ENCODE results near the gene EMILIN1. TPM values are rescaled to one million over a fixed set of nuclear protein-coding genes. Genes with fewer than 3 reads are reported as not detected.

Gene EMILIN1
- total and polyA plus RNA-seq, 2 of the 4 experiments (the other 2 are of a cell fraction), result 26.5 to 95.6 TPM

GRCh38 chr2:27039871-27040270 lies 38.5 kb upstream of the EMILIN1 start:
- no peak overlapping the region for H3K4me2 ChIP-seq (ENCODE audit: low read depth, low read length)
- CTCF ChIA-PET, result no interaction called here
- 100% methylated on average over 1 of the region's 7 CpGs; no CpG with 5 or more reads in 1 of the 2 experiments for WGBS, 2 experiments (ENCODE audit: extremely low coverage in 2 of 2, insufficient read length in 1 of 2)
- TF ChIP-seq RCOR1 (IDR thresholded peaks at IDR 0.05; ENCODE audit: insufficient replicate concordance, low read length) (no peak), CTCF (conservative IDR thresholded peaks at IDR 0.05; ENCODE audit: low read depth, low read length) (no peak), MXI1 (IDR thresholded peaks at IDR 0.05; ENCODE audit: borderline replicate concordance, low read depth, low read length) (no peak), POLR2A (IDR thresholded peaks at IDR 0.05; ENCODE audit: low read depth, low read length) (no peak), MAZ (IDR thresholded peaks at IDR 0.05; ENCODE audit: borderline replicate concordance, low read depth, low read length) (no peak), CHD1 (IDR thresholded peaks at IDR 0.05; ENCODE audit: low read depth, low read length) (no peak), USF2 (IDR thresholded peaks at IDR 0.05; ENCODE audit: low read depth, low read length) (no peak), BHLHE40 (IDR thresholded peaks at IDR 0.05; ENCODE audit: low read depth, low read length) (no peak)
- BruUV-seq (replicated peaks), result no TSS peak
- no peak overlapping the region for H3K23ac ChIP-seq (ENCODE audit: low read depth, low read length)
- no peak overlapping the region for H4K91ac ChIP-seq (ENCODE audit: insufficient read depth, low read depth, low read length)
- no peak overlapping the region for H4K5ac ChIP-seq (ENCODE audit: low read depth, low read length)
- dilution Hi-C loops (cut with HindIII; ENCODE audit: low sequenced_read_pairs, unreplicated experiment) (no loop called here), intact Hi-C loops (cut with micrococcal nuclease) (no loop called here), in situ Hi-C loops (cut with MboI; ENCODE audit: low sequenced_read_pairs) (no loop called here)
- H4K8ac ChIP-seq (ENCODE audit: low read depth in 2 of 2, low read length in 2 of 2), result no peak overlapping the region
- H3K27ac ChIP-seq (ENCODE audit: insufficient read depth, low read length), result no peak overlapping the region
- H3K79me1 ChIP-seq (ENCODE audit: low read depth in 1 of 2, low read length in 2 of 2), result peaks cover 21 to 54% of the 10 kb centered on the region in 2 experiments
- no peak for ATAC-seq (ENCODE audit: low read depth)
- peaks cover 9% of the 10 kb centered on the region for H3K9me1 ChIP-seq (ENCODE audit: insufficient read depth, low read length)
- H3K18ac ChIP-seq (ENCODE audit: low read depth, low read length), result no peak overlapping the region
- no peaks in the 10 kb centered on the region for H3K27me3 ChIP-seq (ENCODE audit: control insufficient read depth, insufficient read depth, low read length)
- H3K56ac ChIP-seq (ENCODE audit: extremely low read depth, insufficient read depth, low read length), result no peak overlapping the region
- no peak overlapping the region for H3K4me3 ChIP-seq (ENCODE audit: insufficient read depth, low read depth, low read length)
- H3K9ac ChIP-seq (ENCODE audit: low read depth, low read length), result no peak overlapping the region
- no peak overlapping the region for H2BK20ac ChIP-seq (ENCODE audit: low read depth, low read length)
- H2AK9ac ChIP-seq (replicated peaks; ENCODE audit: low read depth, low read length, poor library complexity), result no peak overlapping the region
- POLR2A ChIA-PET (ENCODE audit: unreplicated experiment), result no interaction called here
- H2BK15ac ChIP-seq (ENCODE audit: low read depth, low read length), result no peak overlapping the region
- no peak overlapping the region for H2BK5ac ChIP-seq (ENCODE audit: low read depth, low read length, poor library complexity, severe bottlenecking)
- no peak overlapping the region for H2AK5ac ChIP-seq (ENCODE audit: low read depth, low read length)
- no peaks in the 10 kb centered on the region for H3K9me3 ChIP-seq (ENCODE audit: control insufficient read depth, insufficient read depth, low read length)
- no peak overlapping the region for H3K14ac ChIP-seq (replicated peaks; ENCODE audit: low read depth, low read length)
- no peak overlapping the region for H2AFZ ChIP-seq (replicated peaks; ENCODE audit: low read length, poor library complexity)
- no peak overlapping the region for H2BK120ac ChIP-seq (ENCODE audit: low read depth, low read length)
- no peak for DNase-seq
- H4K20me1 ChIP-seq (ENCODE audit: insufficient read depth, low read length), result peaks cover 32% of the 10 kb centered on the region
- H3K4ac ChIP-seq (ENCODE audit: low read depth, low read length), result no peak overlapping the region
- H3K36me3 ChIP-seq (ENCODE audit: control insufficient read depth, insufficient read depth, low read length), result peaks cover 73% of the 10 kb centered on the region
- H3K4me1 ChIP-seq (ENCODE audit: control insufficient read depth, insufficient read depth, low read length), result peaks cover 4% of the 10 kb centered on the region; the same call in 1 of the 2 replicates

All from IMR-90 (cell line).